Stimulated activated CD8-positive, alpha-beta memory T cell treated with anti-CD3 and anti-CD28 coated beads, Interleukin-15, amount 100 ng/mL, for 4 hours (primary cell): ENCODE data around the gene RAB7B.
A peak's percentile ranks its signal among the peaks of the same experiment; 100 is the strongest.
"Not testable (repeated sequence)": the region's sequence is repeated elsewhere in the genome, so short reads cannot be mapped to it uniquely, and the experiment has no call there.

Experiments
- DNase-seq, 2 donors: peaks; one replicate each; pipeline ENCODE4 v3.0.0-alpha.2; 2020; ENCODE audit warnings: low read depth in 2 of 2

RAB7B gene

DNA sequence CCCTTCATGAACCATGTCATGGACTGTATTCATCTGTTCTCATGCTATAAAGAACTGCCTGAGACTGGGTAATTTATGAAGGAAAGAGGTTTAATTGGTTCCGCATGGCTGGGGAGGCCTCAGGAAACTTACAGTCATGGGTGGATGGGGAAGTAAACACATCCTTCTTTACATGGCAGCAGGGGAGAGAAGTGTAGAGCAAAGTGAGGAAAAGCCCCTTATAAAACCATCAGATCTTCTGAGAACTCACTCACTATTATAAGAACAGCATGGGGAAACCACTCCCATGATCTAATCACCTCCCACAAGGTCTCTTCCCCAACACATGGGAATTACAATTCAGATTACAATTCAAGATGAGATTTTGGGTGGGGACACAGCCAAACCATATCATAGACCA, 6.6 kb downstream of the RAB7B start:
- DNase-seq, result not testable (repeated sequence)

DNA sequence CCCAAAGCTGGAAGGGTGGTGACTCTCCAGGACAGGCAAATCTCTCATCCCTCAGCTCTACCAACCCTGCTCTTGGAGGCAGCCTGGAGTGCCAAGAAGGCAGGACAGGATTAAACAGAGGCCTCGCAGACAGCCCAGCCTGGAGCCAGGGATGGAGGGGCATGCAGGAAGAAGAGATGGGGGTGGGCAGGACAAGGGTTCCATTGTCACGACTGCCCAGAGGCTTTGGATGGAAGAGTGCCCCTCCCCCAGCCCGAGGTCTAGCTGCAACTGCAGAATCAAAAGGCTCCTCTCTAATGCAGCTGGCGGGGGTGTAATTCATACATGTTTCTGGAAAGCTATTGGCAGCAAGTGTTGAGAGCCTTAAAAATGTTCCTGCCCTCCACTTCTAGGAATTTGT, 8.8 kb downstream of the RAB7B start:
- DNase-seq, result no peak

GRCh38 chr1:205993068-205993467, 10.1 kb downstream of the RAB7B start:
- no peak for DNase-seq

DNA sequence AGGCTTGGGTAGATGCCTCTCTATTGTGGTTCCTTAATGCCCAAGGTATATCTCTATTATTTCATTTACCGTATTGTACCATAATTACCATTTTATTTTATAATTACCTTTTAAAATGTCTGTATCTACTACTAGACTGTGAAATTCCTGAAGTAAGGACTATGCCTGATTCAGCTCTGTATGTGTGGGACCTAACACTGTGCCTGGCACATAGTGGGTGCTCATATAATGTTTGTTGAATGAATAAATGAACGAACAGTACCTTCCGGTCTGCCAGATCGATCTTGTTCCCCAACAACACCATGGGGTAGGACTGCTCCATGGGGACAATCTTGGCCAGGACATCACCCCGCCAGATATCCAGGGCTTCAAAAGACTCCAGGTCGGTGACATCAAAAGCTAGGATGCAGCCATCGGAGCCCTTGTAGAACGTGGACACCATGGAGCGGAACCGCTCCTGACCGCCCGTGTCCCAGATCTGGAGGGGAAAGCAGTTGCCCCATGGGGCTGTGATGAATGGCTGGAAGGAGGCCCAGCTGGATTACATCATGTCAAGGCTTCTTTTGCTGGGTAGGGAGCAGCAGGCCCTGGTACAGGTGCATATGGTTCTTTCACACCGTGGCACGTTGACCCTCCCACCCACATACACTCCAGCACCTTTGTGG, 10.8 kb downstream of the RAB7B start:
- no peak for DNase-seq

DNA sequence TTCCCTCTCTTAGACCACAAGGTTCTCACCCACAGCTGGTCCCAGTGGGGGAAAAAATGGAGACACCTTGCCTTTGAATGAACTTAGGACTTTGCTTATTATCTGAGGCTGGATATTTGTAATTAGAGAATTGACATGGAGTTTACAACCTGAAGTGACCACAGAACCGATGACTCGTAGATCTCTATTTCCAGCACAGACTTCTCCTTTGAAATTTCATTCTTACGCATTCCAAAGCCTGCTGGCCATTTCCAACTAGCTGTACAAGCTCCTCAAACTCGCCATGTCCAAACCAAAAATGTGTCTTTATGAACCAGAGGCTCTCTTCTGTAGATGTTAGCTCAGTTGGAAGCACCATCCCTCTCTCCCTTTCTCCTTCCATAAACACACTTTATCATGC, 12.0 kb downstream of the RAB7B start:
- DNase-seq, result no peak

- DNase-seq, result no peak
Observed at GRCh38 chr1:205990226-205990625, 13.0 kb downstream of the RAB7B start.

GRCh38 chr1:205989786-205990185, 13.4 kb downstream of the RAB7B start:
- no peak for DNase-seq

DNA sequence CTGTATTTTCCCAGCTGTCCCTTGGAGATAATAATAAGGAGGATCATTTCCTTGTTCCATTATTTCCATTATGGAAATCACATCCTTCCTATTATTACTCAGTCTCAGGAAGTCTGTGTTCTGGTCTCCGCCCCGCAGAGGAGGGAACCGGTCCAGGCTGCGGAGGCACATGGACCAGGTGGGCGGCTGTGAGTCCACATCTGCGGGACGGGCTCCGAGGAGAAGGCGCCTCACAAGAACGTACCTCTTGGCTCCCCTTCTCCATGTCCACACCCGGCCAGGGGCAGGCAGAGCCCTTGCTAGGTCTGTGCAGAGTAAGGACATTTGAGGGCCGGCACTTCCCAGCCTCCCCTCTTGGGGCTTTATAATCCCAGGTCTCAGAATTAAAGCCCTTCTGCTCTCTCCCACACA, 14.6 kb downstream of the RAB7B start:
- DNase-seq, result no peak

DNA sequence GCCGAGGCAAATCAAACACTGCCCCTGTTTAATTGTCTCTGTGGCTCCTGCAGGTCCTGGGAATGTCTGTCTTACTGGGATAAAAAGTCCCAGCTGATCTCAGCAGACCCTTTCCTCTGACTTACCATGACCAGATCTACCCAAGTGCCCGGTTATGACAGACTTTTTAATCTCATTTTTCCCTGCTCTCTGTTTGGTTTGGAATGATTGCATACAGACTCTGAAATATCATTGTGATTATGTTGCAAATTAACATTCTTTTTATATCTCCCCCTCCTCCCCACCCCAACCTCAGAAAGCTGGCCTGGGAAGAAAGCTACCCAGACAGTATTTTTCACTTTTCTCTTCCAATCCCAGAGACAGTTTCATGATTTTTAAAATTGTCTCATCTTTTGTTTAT, 16.3 kb downstream of the RAB7B start:
- DNase-seq, result no peak

DNA sequence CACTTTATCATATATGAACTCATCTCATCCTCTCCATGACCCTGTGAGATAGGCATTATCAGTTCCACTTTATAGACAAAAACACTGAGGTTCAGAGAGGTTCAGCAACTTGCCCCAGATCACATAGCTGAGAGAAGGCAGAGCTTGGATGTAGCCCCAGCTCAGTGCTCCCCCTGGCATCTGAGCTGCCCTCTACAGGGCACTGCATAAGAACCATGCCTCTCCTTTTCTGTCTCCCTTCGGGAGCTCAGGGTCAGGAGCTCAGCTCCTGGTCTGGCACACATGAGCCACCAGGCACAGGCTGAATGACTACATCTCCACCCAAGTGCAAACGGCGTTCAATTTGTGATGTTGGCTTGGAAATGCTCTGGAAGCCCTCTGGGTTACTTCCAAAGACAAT, 16.9 kb downstream of the RAB7B start:
- no peak for DNase-seq

GRCh38 chr1:205985330-205986005, 17.7 kb downstream of the RAB7B start:
- no peak for DNase-seq

GRCh38 chr1:205983925-205984725, 19.1 kb downstream of the RAB7B start:
- DNase-seq, result no peak

GRCh38 chr1:205981257-205981656, 21.9 kb downstream of the RAB7B start:
- no peak for DNase-seq

GRCh38 chr1:205980237-205980870, 22.8 kb downstream of the RAB7B start:
- DNase-seq, result no peak

DNA sequence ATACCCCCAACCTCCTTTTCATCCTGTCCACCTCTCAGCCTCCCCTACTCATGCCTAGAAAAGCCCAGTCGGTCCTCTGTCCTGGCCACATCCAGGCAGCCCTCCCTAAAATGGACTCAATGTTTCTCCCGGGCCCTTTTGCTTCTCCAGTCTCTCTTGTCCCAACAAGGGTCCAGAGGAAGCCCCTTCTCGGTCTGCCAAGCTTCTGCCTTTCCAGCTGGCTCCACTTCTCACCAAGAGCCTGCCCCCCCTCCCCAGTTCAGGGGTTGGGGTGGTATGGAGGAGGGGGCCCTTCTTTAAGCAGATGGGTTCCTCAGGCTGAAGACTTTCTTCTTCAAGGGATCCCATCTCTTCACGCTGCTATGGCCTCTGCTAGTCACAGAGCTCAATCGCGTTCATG, 23.9 kb downstream of the RAB7B start:
- DNase-seq, result no peak

DNA sequence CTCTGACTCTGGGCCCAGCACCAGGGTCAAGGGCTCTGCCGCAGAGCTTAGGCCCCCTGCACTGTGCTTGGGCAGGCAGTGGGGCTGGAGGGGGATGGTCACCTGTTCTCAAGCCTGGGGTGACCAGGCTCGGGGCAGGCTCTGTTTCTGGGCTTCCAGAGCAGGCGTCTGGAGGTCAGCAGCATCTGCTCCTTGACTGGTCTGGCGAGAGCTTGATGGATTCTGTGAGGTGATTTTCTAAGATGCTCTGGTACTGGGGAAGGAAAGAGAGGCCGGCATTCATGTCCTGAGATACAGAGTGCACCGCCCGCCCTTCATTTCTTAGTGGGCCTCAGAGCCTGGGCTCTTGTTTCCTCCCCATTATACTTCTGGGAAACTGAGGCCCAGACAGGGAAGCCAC, 24.5 kb downstream of the RAB7B start:
- no peak for DNase-seq

DNA sequence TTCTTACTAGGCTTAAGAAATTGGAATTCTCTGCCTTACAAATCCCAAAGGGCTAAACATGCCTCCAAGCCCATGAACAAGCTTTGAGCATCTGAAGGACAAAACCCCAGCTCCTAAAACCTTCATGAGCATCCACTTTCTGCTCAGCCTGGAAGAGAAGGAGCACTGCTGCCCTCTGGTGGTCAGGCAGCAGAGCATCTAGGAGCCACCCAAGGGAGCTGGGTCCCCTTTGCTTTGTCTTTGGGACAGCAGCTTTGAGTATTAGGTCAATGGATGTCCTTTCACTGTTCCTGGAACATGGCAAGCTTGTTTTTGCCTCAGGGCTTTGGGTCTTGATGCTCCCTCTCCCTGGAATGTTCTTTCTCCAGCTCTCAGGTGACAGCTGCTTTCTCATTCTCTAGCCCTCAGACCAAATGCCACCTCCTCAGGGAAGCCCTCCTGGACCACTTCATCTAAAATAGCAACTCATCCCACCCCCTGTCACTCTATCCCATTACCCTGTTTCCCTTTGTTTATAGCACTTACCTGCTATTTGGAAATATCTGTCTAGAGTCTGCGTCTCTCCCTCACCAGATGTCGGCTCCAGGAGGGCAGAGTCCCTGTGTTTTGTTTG, 25.7 kb downstream of the RAB7B start:
- peak; percentile 35 to 45 for DNase-seq

DNA sequence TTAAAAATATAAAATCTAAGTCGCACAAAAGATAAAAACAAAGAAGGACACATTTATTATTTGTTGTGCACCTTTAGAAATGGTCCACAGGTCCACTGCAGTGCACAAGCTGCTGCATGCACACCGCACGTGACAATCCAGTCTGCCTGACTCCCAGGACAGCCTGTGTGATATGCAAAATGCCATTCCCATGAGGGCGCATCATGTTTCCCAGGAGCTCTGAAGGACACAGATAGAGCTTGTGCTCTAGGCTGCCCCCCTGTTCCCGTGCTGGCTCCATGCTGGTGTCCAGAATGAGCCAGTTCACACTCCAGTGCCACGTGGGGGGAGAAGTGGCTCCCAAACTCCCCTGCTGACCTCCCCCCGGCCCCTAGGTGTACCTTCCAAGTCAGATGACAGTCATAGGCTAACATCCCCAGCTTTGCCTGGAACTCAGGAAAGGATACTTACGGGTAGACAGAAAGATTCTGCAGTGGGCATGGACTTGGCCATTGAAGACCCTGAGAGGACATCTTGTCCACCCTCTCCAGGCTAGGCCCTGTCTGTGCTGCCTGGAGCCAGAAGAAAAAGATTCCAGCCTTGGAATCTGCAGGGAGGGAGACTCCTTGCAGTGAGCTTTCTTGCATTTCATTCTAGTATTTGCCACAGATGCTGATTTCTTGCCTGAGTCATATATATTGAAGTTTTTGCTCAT, 26.3 kb downstream of the RAB7B start:
- no peak for DNase-seq

GRCh38 chr1:205976036-205976435, 27.2 kb downstream of the RAB7B start:
- no peak for DNase-seq

- DNase-seq, result no peak
Observed at GRCh38 chr1:205975387-205975998, 27.7 kb downstream of the RAB7B start.

DNA sequence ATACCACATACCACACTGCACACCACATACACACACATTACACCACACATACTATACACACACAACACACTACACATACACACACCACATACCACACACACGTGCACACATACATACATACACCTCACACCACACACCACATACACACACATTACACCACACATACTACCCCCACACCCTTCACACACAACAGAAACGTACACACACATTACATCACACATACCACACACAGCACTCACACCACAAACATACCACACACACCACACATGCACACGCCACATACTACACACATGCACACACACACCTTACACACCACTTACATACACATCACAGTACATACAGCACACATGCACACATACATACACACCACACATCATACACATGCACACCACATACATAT, 28.5 kb downstream of the RAB7B start:
- DNase-seq, result no peak
